OCI-LY7 (cell line): ENCODE measurements around the gene MRFAP1L1. TPM values are rescaled to one million over a fixed set of nuclear protein-coding genes. Genes with fewer than 3 reads are reported as not detected.

Experiments used
- BruUV-seq: library from RNA; stranded (reverse); fragments of 400-500 nt; replicated peaks from 2 replicates; lab custom pipeline; 2021; lab: Mats Ljungman, UMichigan
- CTCF ChIA-PET: fragments of 300-600 bp; sonication (Branson Sonifier 250); formaldehyde crosslinking; loops from one replicate; lab custom pipeline; 2022; ENCODE audit warnings: antibody characterized with exemption; ENCODE audit not compliant: unreplicated experiment; lab: Charles Lee
- POLR2A ChIA-PET: fragments of 300-600 bp; sonication (Branson Sonifier 250); formaldehyde crosslinking; loops from one replicate; lab custom pipeline; 2022; ENCODE audit warnings: antibody characterized with exemption; lab: Charles Lee
- DNase-seq: peaks from one replicate; pipeline ENCODE4 v3.0.0-alpha.2; 2015; ENCODE audit warnings: low spot score
- H2AFZ ChIP-seq: fragments of 200-600 bp; sonication (generic), shearing (Covaris generic); 2 replicates; pipeline ENCODE4 v1.6.1; 2014; ENCODE audit warnings: mild to moderate bottlenecking, antibody characterized with exemption, low read length, moderate library complexity
- H3K27ac ChIP-seq: fragments of 200-600 bp; sonication (generic); 2 replicates; pipeline ENCODE4 v1.5.1; 2014; ENCODE audit warnings: mixed run types, low read depth, mild to moderate bottlenecking, moderate library complexity, low read length, inconsistent platforms; ENCODE audit not compliant: poor library complexity, severe bottlenecking
- H3K36me3 ChIP-seq: fragments of 200-600 bp; sonication (generic); 2 replicates; pipeline ENCODE4 v1.6.1; 2014; ENCODE audit warnings: mild to moderate bottlenecking, antibody characterized with exemption, low read length, moderate library complexity, mixed read lengths; ENCODE audit not compliant: insufficient read depth
- H3K4me1 ChIP-seq: fragments of 200-600 bp; sonication (generic); 2 replicates; pipeline ENCODE4 v1.5.1; 2014; ENCODE audit warnings: mild to moderate bottlenecking, low read length; ENCODE audit not compliant: insufficient read depth, poor library complexity, severe bottlenecking
- H3K4me2 ChIP-seq: fragments of 200-600 bp; sonication (generic); 2 replicates; pipeline ENCODE4 v1.6.1; 2014; ENCODE audit warnings: mild to moderate bottlenecking, low read length
- H3K4me3 ChIP-seq: fragments of 200-600 bp; sonication (generic); 2 replicates; pipeline ENCODE4 v1.5.1; 2014; ENCODE audit warnings: mild to moderate bottlenecking, low read depth, low read length; ENCODE audit not compliant: poor library complexity, severe bottlenecking
- H3K79me2 ChIP-seq: fragments of 200-600 bp; sonication (generic); 2 replicates; pipeline ENCODE4 v1.6.1; 2016; ENCODE audit warnings: low read depth, mild to moderate bottlenecking, low read length, moderate library complexity, mixed read lengths; ENCODE audit not compliant: insufficient read depth
- H3K9me2 ChIP-seq: fragments of 200-600 bp; sonication (generic); 2 replicates; pipeline ENCODE4 v1.6.1; 2016; ENCODE audit warnings: mild to moderate bottlenecking, low read length, mixed read lengths; ENCODE audit not compliant: insufficient read depth
- H3K9me3 ChIP-seq: fragments of 200-600 bp; sonication (generic); 2 replicates; pipeline ENCODE4 v1.6.1; 2014; ENCODE audit warnings: mild to moderate bottlenecking, mixed run types, low read length, mixed read lengths
- H4K20me1 ChIP-seq: fragments of 200-600 bp; sonication (generic); 2 replicates; pipeline ENCODE4 v1.6.1; 2014; ENCODE audit warnings: mild to moderate bottlenecking, antibody characterized with exemption, low read length, moderate library complexity, mixed read lengths; ENCODE audit not compliant: insufficient read depth
- EZH2phosphoT487 ChIP-seq: fragments of 200-600 bp; sonication (generic); IDR thresholded peaks from 2 replicates; pipeline ENCODE4 v1.6.1; 2018; ENCODE audit warnings: low read depth, borderline replicate concordance, mild to moderate bottlenecking, mixed run types, antibody characterized with exemption, low read length, moderate library complexity, mixed read lengths
- intact Hi-C: fragments of 100-400 bp; cut with micrococcal nuclease; formaldehyde crosslinking; loops from one replicate; pipeline ENCODE4 v1.10.0; 2022; ENCODE audit not compliant: unreplicated experiment
- total RNA-seq, 2 experiments: library from RNA; depleted of rRNA in 1 of 2; stranded (reverse); fragments of >200 nt in 1 of 2; shearing (Covaris generic) in 1 of 2; gene quantifications; 2 replicates each; pipeline ENCODE4 v1.2.3, GENCODE V29; 2014 to 2022
- TF ChIP-seq, protein P1 (sequence below): fragments of 200-600 bp; sonication (generic); conservative IDR thresholded peaks from 2 replicates; pipeline ENCODE4 v1.5.1; 2014; ENCODE audit warnings: mild to moderate bottlenecking, antibody characterized with exemption, low read length, moderate library complexity, mixed read lengths

The MRFAP1L1 gene
- total RNA-seq, 2 experiments from 2014 or later: 49.3 to 50.5 TPM

GRCh38 chr4:6699388-6699787 is 10.3 kb downstream of the MRFAP1L1 start:
- no peak overlapping the region for H3K27ac ChIP-seq
- DNase-seq: no peak
- H3K9me3 ChIP-seq: 0 out of 2 replicates have a peak, but pooled peaks cover 7% of the 10 kb centered on the region
- no peaks in the 10 kb centered on the region for H3K9me2 ChIP-seq
- no peak overlapping the region for H3K4me3 ChIP-seq
- intact Hi-C loops: no loop called here
- peaks cover 31% of the 10 kb centered on the region for H3K36me3 ChIP-seq
- ChIA-PET POLR2A (interaction anchor here (1.4 kb wide), 1 partner anchor 25 kb away, joined by 4 read pairs; no protein-coding TSS in a partner anchor), CTCF (no interaction called here)
- H3K4me2 ChIP-seq: no peak overlapping the region
- H3K79me2 ChIP-seq: peaks cover 5% of the 10 kb centered on the region; the same call in 1 of the 2 replicates
- no peak for TF ChIP-seq EZH2phosphoT487
- TF ChIP-seq, protein P1, sequence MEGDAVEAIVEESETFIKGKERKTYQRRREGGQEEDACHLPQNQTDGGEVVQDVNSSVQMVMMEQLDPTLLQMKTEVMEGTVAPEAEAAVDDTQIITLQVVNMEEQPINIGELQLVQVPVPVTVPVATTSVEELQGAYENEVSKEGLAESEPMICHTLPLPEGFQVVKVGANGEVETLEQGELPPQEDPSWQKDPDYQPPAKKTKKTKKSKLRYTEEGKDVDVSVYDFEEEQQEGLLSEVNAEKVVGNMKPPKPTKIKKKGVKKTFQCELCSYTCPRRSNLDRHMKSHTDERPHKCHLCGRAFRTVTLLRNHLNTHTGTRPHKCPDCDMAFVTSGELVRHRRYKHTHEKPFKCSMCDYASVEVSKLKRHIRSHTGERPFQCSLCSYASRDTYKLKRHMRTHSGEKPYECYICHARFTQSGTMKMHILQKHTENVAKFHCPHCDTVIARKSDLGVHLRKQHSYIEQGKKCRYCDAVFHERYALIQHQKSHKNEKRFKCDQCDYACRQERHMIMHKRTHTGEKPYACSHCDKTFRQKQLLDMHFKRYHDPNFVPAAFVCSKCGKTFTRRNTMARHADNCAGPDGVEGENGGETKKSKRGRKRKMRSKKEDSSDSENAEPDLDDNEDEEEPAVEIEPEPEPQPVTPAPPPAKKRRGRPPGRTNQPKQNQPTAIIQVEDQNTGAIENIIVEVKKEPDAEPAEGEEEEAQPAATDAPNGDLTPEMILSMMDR: no peak
- no peaks in the 10 kb centered on the region for H4K20me1 ChIP-seq
- no peak overlapping the region for H2AFZ ChIP-seq
- no TSS peak for BruUV-seq
- no peaks in the 10 kb centered on the region for H3K4me1 ChIP-seq

DNA sequence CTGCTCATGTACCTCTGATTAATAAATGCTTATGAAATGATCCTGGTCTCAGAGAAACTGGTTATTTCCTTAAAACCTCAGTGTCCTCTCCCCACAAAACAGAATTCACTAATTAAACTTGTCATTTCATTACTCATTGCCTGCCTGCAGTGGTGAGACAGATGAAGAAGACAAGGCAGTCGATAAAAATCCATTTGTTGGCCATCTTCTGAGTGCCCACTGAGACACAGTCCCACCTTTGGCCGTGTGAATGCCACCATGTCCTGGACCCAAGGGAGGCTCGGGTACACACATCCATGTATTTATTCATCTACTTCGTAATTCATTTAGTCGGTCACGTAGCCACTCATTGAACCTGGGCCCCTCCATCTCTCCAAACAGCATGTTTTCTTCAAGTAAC is 12.5 kb downstream of the MRFAP1L1 start:
- no peak overlapping the region for H2AFZ ChIP-seq
- BruUV-seq: no TSS peak
- intact Hi-C loops: no loop called here
- ChIA-PET POLR2A (no interaction called here), CTCF (no interaction called here)
- no peaks in the 10 kb centered on the region for H4K20me1 ChIP-seq
- no peaks in the 10 kb centered on the region for H3K9me2 ChIP-seq
- H3K9me3 ChIP-seq: no peaks in the 10 kb centered on the region
- DNase-seq: no peak
- no peaks in the 10 kb centered on the region for H3K79me2 ChIP-seq
- no peak overlapping the region for H3K27ac ChIP-seq
- TF ChIP-seq, protein P1: no peak
- no peak for TF ChIP-seq EZH2phosphoT487
- no peaks in the 10 kb centered on the region for H3K4me1 ChIP-seq
- H3K4me3 ChIP-seq: no peak overlapping the region
- peaks cover 11% of the 10 kb centered on the region for H3K36me3 ChIP-seq
- no peak overlapping the region for H3K4me2 ChIP-seq

- no peak overlapping the region for H3K27ac ChIP-seq
- no peaks in the 10 kb centered on the region for H3K9me3 ChIP-seq
- no TSS peak for BruUV-seq
- peaks cover 6% of the 10 kb centered on the region for H3K36me3 ChIP-seq
- H4K20me1 ChIP-seq: no peaks in the 10 kb centered on the region
- intact Hi-C loops: no loop called here
- CTCF ChIA-PET: no interaction called here
- no peaks in the 10 kb centered on the region for H3K4me1 ChIP-seq
- POLR2A ChIA-PET: no interaction called here
- no peak for DNase-seq
- no peak for TF ChIP-seq EZH2phosphoT487
- H3K4me2 ChIP-seq: no peak overlapping the region
- H2AFZ ChIP-seq: no peak overlapping the region
- no peaks in the 10 kb centered on the region for H3K9me2 ChIP-seq
- no peak overlapping the region for H3K4me3 ChIP-seq
- H3K79me2 ChIP-seq: no peaks in the 10 kb centered on the region
Observed at GRCh38 chr4:6696611-6697010, 13.1 kb downstream of the MRFAP1L1 start.
